ENCODE measurements around the gene FGF18. TPM values are rescaled to one million over a fixed set of nuclear protein-coding genes. Genes with fewer than 3 reads are reported as not detected.
A peak's percentile ranks its signal among the peaks of the same experiment; 100 is the strongest.

FGF18 gene
- total and polyA plus RNA-seq, 10 of the 15 experiments (the other 5 are each of a cell fraction or from before 2014, with no cell fraction given), result 0.03 to 0.10 (median 0.06) TPM; not detected in 5

DNA sequence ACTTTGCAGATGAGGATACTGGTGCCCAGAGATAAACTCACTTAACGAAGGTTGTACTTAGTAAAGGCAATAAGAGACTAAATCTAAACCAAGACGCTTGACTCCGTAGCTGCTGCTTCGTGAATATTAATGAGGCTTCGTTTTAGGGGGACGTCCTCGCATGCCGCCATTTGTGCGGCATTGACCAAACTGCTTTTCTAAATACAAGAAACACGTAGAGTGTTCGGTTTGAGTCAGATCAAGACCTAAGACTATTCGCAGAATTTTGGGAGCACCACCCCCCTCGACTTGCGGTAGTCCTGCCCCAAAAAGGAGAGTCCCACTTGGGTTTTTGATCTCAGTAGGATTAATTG, 30.7 kb upstream of the FGF18 start:
- H2AFZ ChIP-seq (ENCODE audit: control insufficient read depth, low read depth, low read length), result no peak overlapping the region
- ATAC-seq (no peak), DNase-seq (ENCODE audit: low read depth, low spot score) (no peak), FAIRE-seq (peak; percentile 68)
- intact Hi-C loops (cut with micrococcal nuclease; ENCODE audit: unreplicated experiment) (no loop called here), in situ Hi-C loops (cut with MboI) (no loop called here)
- RAD21 ChIA-PET (ENCODE audit: unreplicated experiment), result interaction anchor here (1.5 kb wide), 1 partner anchor 618 kb away, joined by 5 read pairs; the partner anchor contains the start of gene FBXW11
- peaks cover 64% of the 10 kb centered on the region for H3K79me2 ChIP-seq (ENCODE audit: control insufficient read depth, insufficient read depth, low read length)
- peak overlapping the region; percentile 43; the same call in 1 of the 2 replicates for H3K27ac ChIP-seq (ENCODE audit: control insufficient read depth, insufficient read depth)
- no peaks in the 10 kb centered on the region for H3K9me3 ChIP-seq (replicated peaks; ENCODE audit: control insufficient read depth, insufficient read depth, low read length)
- POLR2A ChIA-PET, result interaction anchor here (0.9 to 1.3 kb wide), 2 partner anchors 10 to 12 kb away, joined by 3 read pairs; no protein-coding TSS in a partner anchor
- peaks cover 16% of the 10 kb centered on the region; the same call in 1 of the 2 replicates for H4K20me1 ChIP-seq (ENCODE audit: control insufficient read depth, insufficient read depth)
- SMC1A ChIA-PET (ENCODE audit: uncharacterized antibody, unreplicated experiment), result no interaction called here
- peaks cover 9 to 15% of the 10 kb centered on the region in 2 experiments for H3K36me3 ChIP-seq (ENCODE audit: control insufficient read depth in 2 of 2, insufficient read depth in 2 of 2, low read length in 1 of 2)
- CTCF ChIA-PET, result interaction anchor here (0.6 to 1.6 kb wide), 4 partner anchors 10 to 671 kb away, joined by 3 to 6 read pairs (median 3); no protein-coding TSS in a partner anchor
- TSS peak; percentile 50 for BruUV-seq (replicated peaks)
- under 1% methylated on average over 14 of the region's 14 CpGs for WGBS (ENCODE audit: insufficient coverage, insufficient replicate concordance, low lambda C conversion rate, missing lambda C conversion rate)
- H3K4me1 ChIP-seq (ENCODE audit: control insufficient read depth, insufficient read depth, low read length), result peaks cover 5% of the 10 kb centered on the region
- peak overlapping the region; percentile 87 for H3K9ac ChIP-seq (ENCODE audit: control insufficient read depth, insufficient read depth, low read length)
- H3K4me2 ChIP-seq (ENCODE audit: control insufficient read depth, insufficient read depth), result peak overlapping the region; percentile 30
- peak overlapping the region; percentile 92 for H3K4me3 ChIP-seq
- H3K27me3 ChIP-seq (replicated peaks in 1 of 2; ENCODE audit: control insufficient read depth in 2 of 2, insufficient read depth in 2 of 2, low read length in 1 of 2), result no peaks in the 10 kb centered on the region
- TF ChIP-seq HCFC1 (IDR thresholded peaks at IDR 0.05; ENCODE audit: low read length) (no peak), YY1 (IDR thresholded peaks at IDR 0.05; ENCODE audit: low read depth, low read length) (peak; percentile 75), ZZZ3 (IDR thresholded peaks at IDR 0.05; ENCODE audit: control insufficient read depth, insufficient read length, low read depth) (no peak), CHD2 (IDR thresholded peaks at IDR 0.05; ENCODE audit: borderline replicate concordance, low read depth, low read length) (no peak), CBX5 (IDR thresholded peaks at IDR 0.05; ENCODE audit: low read depth) (no peak), CREB1 (IDR thresholded peaks at IDR 0.05; ENCODE audit: low read depth) (no peak), MTA3 (IDR thresholded peaks at IDR 0.05; ENCODE audit: borderline replicate concordance, low read length) (no peak), ZNF384 (IDR thresholded peaks at IDR 0.05; ENCODE audit: borderline replicate concordance, low read depth, low read length) (no peak), CREM (IDR thresholded peaks at IDR 0.05; ENCODE audit: low read depth) (no peak), BACH1 (IDR thresholded peaks at IDR 0.05; ENCODE audit: borderline replicate concordance) (no peak), IKZF1 (conservative IDR thresholded peaks at IDR 0.05) (no peak), YBX1 (IDR thresholded peaks at IDR 0.05) (no peak), POLR2AphosphoS5 (IDR thresholded peaks at IDR 0.05; ENCODE audit: low read length) (peak; percentile 13; the same call in 1 of the 2 replicates), SMAD1 (IDR thresholded peaks at IDR 0.05; ENCODE audit: low read depth, partially characterized antibody) (no peak), NR2C2 (IDR thresholded peaks at IDR 0.05; ENCODE audit: borderline replicate concordance, control insufficient read depth, insufficient read length, low read depth) (no peak), RAD21 (IDR thresholded peaks at IDR 0.05; ENCODE audit: insufficient read depth, low read depth, low read length) (no peak), MTA2 (IDR thresholded peaks at IDR 0.05; ENCODE audit: low read depth) (no peak), SUPT20H (IDR thresholded peaks at IDR 0.05; ENCODE audit: borderline replicate concordance, control insufficient read depth, low read depth, low read length) (no peak), POU2F2 (IDR thresholded peaks at IDR 0.05; ENCODE audit: borderline replicate concordance, low read depth, low read length) (no peak), SMARCA5 (IDR thresholded peaks at IDR 0.05) (no peak), BCL11A (IDR thresholded peaks at IDR 0.05; ENCODE audit: low read depth, low read length) (0 out of 2 replicates have a peak, but pooled peaks have one; percentile 8)
- TF ChIP-seq, protein P1, sequence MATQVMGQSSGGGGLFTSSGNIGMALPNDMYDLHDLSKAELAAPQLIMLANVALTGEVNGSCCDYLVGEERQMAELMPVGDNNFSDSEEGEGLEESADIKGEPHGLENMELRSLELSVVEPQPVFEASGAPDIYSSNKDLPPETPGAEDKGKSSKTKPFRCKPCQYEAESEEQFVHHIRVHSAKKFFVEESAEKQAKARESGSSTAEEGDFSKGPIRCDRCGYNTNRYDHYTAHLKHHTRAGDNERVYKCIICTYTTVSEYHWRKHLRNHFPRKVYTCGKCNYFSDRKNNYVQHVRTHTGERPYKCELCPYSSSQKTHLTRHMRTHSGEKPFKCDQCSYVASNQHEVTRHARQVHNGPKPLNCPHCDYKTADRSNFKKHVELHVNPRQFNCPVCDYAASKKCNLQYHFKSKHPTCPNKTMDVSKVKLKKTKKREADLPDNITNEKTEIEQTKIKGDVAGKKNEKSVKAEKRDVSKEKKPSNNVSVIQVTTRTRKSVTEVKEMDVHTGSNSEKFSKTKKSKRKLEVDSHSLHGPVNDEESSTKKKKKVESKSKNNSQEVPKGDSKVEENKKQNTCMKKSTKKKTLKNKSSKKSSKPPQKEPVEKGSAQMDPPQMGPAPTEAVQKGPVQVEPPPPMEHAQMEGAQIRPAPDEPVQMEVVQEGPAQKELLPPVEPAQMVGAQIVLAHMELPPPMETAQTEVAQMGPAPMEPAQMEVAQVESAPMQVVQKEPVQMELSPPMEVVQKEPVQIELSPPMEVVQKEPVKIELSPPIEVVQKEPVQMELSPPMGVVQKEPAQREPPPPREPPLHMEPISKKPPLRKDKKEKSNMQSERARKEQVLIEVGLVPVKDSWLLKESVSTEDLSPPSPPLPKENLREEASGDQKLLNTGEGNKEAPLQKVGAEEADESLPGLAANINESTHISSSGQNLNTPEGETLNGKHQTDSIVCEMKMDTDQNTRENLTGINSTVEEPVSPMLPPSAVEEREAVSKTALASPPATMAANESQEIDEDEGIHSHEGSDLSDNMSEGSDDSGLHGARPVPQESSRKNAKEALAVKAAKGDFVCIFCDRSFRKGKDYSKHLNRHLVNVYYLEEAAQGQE (IDR thresholded peaks at IDR 0.05; ENCODE audit: low read depth, low read length), result no peak
- TF ChIP-seq, protein P2, sequence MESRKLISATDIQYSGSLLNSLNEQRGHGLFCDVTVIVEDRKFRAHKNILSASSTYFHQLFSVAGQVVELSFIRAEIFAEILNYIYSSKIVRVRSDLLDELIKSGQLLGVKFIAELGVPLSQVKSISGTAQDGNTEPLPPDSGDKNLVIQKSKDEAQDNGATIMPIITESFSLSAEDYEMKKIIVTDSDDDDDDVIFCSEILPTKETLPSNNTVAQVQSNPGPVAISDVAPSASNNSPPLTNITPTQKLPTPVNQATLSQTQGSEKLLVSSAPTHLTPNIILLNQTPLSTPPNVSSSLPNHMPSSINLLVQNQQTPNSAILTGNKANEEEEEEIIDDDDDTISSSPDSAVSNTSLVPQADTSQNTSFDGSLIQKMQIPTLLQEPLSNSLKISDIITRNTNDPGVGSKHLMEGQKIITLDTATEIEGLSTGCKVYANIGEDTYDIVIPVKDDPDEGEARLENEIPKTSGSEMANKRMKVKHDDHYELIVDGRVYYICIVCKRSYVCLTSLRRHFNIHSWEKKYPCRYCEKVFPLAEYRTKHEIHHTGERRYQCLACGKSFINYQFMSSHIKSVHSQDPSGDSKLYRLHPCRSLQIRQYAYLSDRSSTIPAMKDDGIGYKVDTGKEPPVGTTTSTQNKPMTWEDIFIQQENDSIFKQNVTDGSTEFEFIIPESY (IDR thresholded peaks at IDR 0.05), result no peak
